ENCODE results near the gene BRSK2.

DNA sequence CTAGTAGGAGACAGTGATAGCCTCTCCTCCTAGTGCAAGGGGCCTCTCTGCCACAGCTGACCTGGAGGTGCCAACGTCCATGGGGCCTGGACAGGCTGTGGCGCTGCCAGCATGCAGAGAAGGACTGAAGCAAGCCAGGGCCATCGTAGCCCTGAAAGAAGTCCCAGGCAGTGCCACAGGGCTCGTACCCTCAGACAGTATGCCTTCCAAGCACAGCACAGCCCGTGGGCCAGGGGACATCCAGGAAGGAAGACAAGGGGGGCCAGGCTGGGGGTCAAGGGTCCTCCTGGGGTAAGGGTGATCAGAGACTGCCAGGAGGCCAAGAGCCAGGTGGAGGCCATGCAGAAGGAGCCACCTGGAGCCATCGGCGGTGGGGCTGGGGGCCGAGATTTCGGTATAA lies 117.2 kb downstream of the BRSK2 start:
- TF ChIP-seq YY1 (IDR thresholded peaks at IDR 0.05; ENCODE audit: insufficient read depth, insufficient read length) (no peak), SUZ12 (IDR thresholded peaks at IDR 0.05; ENCODE audit: extremely low read depth, insufficient read depth, insufficient read length) (no peak)
